GM21360 (cell line): ENCODE measurements around the gene SPECC1.
"Not testable (repeated sequence)": the region's sequence is repeated elsewhere in the genome, so short reads cannot be mapped to it uniquely, and the experiment has no call there.

Experiments
- ATAC-seq: cut with Tn5 transposase; IDR thresholded peaks from one replicate; pipeline ENCODE4 v1.9.1; 2021; ENCODE audit warnings: mild to moderate bottlenecking, moderate library complexity; ENCODE audit not compliant: unreplicated experiment

Gene SPECC1

DNA sequence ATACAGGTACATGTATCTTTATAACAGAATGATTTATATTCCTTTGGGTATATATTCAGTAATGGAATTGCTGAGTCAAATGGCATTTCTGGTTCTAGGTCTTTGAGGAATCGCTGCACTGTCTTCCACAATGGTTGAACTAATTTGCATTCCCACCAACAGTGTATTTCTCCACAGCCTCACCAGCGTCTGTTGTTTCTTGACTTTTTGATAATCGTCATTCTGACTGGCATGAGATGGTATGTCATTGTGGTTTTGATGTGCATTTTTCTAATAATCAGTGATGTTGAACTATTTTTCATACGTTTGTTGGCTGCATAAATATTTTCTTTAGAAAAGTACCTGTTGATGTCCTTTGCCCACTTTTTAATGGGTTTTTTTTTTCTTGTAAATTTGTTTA is 156.4 kb downstream of the SPECC1 start:
- not testable (repeated sequence) for ATAC-seq

DNA sequence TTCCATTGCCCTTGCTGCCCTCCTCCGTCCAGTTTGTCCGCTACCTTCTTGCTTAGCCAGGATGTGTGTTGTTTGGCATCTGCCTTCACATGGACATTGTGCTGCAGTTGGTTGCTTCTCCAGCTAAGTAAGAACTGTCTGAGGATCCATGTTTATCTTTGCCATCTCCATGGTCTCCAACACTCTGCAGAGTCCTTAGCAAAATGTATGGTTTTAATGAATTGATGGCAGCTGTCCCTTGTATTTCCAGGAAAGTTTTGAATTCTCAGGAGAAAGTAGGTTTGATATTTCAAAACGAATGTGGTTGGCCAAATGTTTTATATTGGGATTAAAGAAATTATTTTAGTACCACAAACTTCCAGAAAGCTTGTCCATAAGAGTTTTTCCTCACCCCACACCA is 160.9 kb downstream of the SPECC1 start:
- ATAC-seq: no peak

DNA sequence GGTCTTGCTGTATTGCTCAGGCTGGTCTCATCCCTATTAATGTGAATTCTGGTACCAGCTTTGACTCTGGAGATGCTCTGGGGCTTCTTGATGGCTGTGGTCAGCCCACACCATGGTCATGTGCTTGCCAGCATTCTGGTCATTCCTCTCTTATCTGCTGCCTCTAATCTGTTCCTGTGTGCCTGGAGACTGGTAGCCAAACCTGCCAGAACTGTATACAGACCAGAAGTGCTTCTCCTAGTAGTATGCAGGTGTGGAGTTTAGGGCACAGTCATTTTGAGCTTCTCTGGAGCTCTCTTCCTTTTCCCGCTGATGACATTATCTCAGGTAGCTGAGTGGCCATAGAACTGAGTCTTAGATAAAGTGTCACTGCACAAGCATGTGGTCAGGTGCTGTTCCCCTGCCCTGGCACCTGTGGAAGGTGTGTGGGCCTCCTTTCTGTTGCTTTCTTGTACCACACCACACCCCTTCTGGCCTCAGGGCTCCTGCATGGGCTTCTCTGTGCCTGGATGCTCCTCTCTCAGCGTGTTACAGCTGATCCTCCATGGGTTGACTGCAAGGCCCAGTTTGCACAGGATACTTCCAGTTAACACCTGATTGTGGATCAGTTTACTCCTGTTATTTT is 162.7 kb downstream of the SPECC1 start:
- no peak for ATAC-seq

DNA sequence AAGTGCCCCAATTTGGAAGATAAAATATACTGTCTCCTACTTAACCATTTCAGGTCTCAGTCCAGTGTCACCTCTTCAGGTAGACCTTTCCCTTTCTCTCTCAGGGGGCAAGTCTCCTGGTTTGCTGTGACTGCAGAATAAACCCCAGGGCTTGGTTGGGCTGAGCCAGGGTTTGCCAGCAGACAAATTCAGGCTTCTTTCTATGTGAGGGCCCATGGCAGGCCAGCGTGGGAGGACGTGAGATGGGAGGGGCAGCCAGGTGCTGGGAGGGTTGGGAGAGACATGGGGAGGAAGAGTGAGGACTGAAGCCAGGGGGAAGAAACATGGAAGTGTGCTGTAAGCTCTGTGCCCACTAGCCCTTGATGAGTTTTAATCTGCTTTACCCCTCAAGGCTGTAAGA is 163.2 kb downstream of the SPECC1 start:
- ATAC-seq: no peak

DNA sequence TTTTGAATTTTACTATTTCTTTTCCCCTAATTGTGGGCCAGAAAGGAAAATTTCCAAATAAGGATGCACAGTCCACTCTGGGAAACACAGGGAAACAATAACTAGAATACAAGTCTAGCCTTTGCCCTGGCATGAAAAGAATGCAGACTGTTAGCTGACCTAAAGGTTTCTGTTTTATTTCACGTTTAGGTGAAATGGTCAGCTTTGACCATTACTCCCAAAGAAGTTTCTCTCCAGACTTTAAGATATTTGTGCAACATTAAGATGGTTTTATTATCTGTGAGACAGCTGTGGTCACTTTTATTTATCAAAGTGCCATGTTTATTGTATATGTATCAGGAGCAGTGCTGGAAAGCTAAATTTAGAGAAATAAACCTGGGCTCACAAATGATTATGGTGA is 163.9 kb downstream of the SPECC1 start:
- ATAC-seq: no peak

DNA sequence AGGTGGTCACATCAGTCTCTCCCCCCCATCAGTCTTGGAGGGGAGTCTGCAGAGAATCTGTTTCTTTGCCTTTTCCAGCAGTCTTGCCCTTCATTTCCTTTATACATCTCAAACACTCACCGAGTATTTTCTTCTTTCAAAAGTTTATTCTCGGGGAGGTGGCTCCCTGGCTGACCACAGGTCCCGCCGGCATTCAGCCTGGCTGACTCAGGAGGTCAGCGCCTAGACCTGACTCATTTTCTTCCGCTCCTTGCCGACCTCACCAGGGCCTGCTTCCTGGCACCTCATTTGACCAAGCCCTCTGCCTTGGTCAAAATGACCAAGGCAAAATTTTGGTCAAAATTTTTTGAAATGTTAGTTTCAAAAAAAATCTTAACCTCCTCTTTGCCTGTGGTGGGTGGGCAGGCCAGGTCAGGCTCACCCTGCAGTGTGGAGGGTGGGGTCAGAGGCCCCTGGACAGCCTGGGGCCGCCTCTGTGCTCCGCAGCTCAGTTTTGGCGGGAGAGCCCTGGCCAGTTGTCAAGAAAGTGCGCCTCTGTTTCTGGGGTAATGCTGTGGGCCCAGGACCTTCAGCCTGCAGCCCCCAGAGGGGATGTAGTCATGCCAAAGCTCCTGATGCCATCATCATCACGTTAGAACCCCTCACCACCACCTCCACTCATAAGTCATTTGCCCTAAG is 165.6 kb downstream of the SPECC1 start:
- no peak for ATAC-seq

DNA sequence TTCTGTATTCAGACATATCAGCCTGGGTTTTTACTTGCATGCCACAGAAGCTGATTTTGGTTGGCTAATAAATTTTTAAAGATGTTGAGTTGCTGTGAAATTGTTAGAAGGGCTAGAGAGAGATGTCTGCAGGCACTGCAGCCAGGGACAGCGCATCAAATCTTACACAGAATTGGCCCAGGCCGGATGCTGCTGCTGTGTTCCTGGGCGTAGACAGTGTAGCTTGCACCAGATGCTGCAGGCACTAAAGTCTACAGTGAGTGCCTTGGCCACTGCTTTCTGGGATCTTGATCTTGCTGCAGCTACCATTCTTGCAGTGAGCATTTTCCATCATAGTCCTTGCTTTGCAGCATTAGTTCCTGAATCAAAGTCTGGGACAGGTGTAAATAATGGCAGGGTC is 169.9 kb downstream of the SPECC1 start:
- ATAC-seq: no peak

DNA sequence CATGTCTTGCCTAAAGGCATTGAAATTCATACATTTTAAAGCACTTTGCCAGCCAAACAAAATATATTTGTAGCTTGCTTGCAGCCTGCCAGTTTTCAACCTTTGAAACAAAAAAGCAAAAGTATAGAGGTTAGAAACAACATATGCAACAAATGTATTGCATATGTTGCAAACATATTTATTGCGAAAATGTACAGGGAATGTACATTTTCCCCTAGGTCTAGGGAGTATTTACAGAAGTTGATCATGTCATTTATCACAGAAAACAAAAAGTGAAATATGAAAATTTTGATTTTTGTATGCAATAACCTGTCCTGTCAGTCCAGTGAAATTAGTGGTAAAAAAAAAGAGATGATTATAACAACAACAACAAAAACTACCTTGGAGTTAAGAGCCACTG is 171.5 kb downstream of the SPECC1 start:
- ATAC-seq: no peak

DNA sequence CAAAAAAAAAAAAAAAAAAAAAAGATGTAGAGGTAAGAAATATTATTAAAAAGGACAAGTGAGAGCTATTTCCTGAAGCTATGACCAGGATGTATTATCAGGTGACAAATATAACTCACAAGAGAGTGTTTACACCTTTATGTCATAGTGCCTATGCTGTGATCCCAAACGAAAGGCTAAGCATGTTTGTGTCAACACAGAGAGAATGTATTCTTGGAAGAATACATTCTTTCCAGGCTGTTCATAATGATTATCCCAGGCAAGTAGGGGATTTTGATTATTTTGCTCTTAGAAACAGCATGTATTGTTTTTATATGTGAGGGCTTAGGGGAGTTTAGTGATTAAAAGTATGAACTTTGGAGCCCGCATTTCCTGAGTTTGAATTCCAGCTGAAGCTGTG is 175.0 kb downstream of the SPECC1 start:
- ATAC-seq: no peak

DNA sequence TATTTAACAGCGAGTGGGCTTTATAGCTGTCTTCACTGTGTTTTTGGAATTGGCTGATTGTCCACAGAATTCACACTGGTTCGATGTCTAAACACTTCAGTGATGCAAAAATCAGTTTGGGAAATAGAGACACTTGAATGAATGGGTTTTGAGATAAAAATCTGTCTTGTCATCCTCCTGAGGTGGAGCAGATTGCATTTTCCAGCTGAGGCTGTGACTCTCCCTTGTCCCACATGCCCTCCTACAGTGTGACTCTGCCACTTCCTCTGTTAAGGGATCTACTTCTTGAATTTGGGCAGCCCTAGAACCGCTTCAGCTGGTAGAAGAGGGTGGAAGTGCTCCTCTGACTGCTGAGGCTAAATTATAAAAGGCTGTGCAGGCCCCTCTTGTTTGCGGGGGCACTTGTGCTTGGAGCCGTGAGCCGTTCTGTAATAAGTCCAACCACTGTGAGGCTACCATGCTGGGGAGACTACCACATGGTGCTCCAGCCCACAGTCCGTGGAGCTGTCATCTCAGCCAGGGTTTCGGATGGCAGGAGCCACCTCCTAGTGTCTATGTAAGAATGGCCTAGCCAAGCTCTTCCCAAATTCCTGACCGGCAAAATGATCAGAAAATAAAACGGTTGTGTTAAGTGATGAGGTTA is 175.9 kb downstream of the SPECC1 start:
- ATAC-seq: no peak

DNA sequence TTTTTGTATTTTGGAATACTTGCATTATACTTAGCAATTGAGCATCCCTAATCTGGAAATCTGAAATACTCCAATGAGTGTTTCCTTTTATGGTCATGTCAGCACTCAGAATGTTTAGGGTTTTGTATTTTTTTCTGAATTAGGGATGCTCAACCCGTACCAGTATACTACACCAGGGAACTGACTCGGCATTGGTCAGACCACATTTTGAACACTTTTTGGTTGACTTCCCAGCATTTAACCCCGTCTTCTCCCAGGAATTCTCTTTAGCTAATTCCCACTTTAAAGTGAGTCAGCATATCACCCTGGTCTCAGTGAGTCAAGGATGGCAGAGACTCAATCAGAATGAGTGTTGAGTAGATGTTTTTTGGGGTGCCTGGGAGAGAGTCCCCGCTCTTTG is 177.9 kb downstream of the SPECC1 start:
- no peak for ATAC-seq

DNA sequence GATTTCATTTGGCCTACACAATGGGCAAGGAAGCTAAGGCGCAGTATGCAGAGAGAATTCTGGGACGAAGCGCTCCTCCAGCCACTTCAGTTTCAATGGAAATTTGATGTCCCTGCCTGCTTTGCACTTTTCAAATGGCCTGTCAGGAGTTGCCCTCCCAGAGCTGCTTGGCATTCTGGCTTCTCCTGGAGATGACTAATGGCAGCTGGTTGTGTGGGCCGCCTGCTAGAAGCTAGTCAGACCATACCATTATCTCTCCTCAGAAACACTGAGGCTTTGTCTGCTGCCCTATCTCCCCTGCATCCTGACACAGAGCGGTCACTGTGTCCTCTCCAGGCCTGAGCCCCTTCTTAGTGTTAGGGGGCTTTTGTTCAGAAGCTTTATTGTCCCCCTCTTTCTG is 180.1 kb downstream of the SPECC1 start:
- ATAC-seq: no peak

DNA sequence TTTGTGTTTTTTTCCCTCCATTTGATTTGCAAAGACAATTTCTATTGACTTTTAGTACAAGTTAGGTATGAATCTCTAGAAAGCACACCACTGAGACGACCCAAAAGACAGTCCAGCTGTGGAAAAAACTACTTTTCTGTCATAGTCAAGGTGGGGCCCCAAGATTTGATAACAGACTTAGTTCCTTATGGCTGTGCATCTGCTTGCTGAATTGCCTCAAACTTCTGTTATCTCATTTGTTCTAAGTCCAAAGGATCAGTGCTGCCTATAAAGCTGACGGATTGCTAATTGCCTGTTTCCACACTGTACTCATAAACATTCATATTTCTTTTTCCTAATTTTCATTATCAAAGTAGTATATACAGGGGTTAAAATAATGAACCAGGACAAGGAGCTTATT is 180.8 kb downstream of the SPECC1 start:
- no peak for ATAC-seq

DNA sequence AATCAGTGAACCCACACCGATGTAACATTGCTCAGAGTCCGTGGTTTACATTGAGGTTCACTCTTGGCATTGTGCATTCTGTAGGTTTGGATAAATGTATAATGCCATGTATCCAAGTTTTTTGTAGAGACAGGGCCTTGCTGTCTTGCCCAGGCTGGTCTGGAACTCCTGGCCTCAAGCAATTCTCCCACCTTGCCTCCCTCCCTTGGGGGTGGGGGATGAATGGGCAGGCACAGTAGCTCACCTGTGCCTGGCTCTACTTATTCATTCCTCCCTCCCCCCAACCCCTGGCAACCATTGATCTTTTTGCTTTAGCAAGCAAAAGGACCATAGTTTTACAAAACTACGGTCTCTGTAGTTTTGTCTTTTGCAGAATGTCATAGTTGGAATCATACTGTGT is 181.4 kb downstream of the SPECC1 start:
- ATAC-seq: no peak

DNA sequence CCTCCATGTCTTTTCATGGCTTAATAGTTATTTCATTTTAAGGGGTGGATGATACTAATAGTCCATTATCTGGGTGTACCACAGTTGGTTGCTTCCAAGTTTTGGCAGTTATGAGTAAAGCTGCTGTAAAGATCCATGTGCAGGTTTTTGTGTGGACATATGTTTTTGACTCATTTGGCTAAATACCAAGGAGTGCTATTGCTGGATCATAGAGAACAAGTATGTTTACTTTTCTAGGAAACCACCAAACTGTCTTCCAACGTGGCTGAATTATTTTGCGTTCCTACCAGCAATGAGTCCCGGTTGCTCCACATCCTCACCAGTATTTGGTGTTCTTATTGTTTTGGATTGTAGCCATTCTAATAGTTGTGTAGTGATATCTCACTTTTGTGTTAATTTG is 181.9 kb downstream of the SPECC1 start:
- no peak for ATAC-seq

DNA sequence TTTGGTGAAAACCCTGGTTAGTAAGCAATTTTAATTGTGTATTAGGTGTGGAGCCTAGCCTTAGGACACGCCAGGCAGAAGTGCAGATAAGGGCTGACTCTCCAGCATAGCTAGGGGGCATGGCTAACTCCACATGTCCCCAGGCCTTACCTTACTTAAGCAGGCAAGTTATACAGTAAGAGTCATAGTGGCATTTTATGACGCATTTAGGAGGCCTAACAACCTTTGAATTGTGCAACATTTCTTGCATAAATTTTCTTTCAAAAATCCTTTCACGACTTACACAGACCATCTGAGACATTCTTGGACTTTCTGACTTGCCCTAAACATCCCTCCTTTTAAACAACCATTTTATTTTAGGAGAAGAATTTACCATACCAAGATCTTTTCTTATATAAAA is 187.1 kb downstream of the SPECC1 start:
- ATAC-seq: not testable (repeated sequence)

DNA sequence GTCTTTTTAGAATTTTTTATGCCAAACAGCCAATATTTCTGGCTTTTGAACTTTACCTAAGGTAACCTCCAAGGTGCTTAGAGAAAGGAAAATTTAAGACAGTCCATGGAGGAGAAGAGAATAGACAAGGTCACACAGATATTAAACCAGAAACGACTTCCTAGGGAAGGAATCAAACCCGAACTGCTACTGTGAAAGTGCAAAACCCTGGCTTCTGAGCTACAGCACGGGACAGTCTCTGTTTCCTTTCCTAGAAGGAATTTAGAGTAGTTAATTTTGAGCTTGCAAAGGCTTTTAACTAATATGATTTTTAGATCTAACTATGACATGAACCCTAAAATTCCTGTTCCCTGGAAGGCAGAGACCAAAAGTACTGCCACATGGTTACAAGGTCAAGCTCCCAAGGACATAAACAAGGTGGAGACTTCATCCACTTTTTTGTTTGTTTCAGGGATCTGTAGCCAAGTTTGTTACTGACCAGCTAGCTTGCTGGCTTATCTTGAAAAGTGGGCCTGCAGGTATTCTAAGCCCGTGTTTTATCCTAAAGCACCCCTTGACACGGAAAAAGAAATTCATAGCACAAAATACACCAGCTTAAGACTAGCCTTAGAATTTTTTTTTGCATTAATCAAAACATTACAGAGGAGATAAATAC is 188.2 kb downstream of the SPECC1 start:
- no peak for ATAC-seq

DNA sequence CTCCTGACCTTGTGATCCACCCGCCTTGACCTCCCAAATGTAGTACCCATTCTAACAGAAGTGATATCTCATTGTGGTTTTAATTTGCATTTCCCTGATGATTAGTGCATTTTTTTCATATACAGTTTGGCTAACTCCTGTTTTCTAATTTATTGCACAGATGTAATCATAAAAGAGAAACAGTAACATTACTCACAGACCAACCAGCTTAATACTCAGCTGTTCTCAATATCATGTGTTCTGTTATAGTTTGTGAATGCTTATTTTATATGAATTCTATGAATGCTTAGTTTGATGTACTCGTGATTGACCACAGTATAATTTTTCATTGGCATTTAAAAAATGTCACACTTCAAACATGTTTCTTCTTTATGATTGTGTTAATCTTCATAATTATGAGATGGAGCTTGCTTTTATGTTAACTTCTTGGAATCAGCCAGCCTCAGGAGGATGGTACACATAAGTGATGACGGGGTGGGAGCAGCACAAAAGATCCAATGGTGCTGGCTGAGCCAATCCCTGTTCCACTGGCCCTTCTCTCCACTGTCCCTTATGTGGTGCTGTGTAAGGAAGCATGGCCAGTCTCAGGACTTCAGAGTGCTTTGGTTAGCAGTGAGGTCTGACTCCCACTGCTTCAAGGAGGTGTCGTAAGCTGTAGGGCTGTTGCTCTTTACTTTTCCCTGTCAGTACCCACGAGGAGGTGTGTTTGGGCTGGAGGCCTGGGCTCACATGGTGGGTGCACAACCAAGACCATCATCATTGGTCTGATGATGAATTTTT is 191.0 kb downstream of the SPECC1 start:
- ATAC-seq: no peak

DNA sequence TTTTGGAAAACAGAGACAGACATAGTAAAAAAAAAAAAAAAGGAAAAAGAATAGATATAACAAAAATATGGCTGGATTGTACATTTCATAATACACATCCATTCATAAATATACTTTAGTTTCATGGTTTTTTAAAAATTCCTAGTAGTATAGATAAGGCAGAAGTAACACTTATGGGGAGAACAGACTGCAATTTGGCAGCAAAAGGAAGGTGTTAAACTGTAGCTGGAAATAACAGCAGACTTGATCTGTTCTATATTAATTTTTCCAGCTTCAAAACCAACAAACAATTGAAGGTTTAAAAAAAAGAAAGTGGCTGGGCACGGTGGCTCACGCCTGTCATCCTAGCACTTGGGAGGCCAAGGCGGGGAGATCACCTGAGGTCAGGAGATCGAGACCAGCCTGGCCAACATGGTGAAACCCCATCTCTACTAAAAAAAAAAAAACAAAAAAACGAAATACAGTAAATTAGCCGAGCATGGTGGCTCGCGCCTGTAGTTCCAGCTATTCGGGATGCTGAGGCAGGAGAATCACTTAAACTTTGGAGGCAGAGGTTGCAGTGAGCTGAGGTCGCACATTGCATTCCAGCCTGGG is 191.8 kb downstream of the SPECC1 start:
- no peak for ATAC-seq

DNA sequence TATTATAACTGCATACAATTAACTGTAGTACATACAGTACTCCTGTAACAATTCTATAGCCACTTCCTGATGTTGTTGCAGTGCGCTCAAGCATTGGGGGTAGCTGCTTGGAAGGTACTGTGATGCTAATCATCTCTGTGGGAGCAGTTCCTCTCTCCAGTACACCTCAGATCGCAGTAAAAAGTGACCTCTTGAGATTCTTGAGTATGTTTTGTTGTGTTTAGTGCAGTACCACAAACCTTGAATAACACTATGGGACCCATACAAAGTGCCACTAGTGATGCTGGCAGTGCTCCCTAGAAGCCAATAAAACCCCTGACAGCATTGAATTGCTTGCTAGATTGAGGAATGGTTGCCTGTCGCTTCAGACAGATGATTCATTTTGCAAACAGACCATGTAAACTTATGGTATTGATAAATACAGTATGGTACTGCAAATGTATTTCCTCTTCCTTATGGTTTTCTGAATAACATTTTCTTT is 193.0 kb downstream of the SPECC1 start:
- ATAC-seq: no peak

DNA sequence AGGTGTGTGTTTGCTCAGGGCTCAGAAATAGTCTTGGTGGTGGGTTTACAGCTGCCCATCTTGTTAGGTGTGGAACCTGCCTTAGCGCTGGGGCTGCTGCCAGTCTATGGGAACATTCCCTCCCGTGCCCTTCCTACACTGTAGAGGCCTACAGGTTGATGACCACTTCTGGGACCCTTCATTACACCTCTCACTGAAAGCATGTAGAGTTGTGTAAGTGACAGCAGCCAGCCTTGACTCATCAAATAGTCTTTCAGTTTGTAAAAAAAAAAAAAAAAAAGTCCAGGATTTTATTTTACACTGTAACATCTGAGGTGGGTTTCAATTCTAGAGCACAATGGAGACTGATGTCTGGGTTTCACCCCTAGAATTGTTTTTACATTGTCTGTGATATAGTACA is 193.9 kb downstream of the SPECC1 start:
- ATAC-seq: no peak
